GM18909 (cell line): Measurements from ENCODE around the gene USB1.
"Not testable (repeated sequence)": the region's sequence is repeated elsewhere in the genome, so short reads cannot be mapped to it uniquely, and the experiment has no call there.

ENCODE experiments used
- ATAC-seq: cut with Tn5 transposase; IDR thresholded peaks from one replicate; pipeline ENCODE4 v1.9.1; 2021; ENCODE audit warnings: mild to moderate bottlenecking; ENCODE audit not compliant: unreplicated experiment, poor library complexity

The USB1 gene

DNA sequence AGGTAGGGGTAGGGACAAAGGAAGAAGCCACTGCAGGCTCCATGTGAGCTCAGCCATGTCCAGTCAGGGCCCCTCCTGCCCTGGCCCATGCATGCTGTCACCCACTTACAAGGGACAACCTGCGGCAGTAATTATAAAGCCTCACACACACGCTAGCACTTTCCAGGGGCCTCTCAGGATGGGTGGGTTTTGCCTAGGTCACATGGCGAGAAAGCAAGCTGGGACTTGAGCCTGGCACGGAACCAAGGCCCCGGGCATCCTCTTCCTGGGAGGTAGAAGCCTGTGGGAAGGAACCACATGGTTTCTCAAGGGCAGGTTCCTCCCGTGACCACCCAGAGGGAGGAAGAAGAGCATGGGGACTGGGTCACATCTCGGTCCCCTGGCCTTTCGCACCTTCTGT, 7.8 kb upstream of the USB1 start:
- ATAC-seq = no peak

GRCh38 chr16:57993897-57994296, 7.3 kb upstream of the USB1 start:
- ATAC-seq = no peak

DNA sequence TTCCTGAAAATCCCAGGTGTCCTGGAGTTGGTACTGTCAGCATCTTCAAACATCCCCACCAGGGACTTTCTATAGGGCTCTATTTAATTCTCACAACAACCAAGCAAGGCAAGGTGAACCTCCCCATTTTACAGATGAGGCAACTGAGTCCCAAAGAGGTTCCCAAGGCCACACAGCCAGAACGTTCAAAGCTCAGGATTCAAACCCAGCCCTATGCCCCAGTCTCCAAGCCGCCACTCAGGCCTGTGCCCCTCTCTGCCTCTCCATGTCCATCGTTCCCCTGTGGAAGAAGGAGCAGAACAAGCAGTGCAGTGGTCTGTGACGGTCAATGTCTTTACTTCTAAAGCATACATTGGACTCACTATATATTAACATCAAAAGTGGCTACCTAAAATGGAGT, 6.8 kb upstream of the USB1 start:
- no peak for ATAC-seq

- peak; percentile 62 for ATAC-seq
These were observed 6.4 kb upstream of the USB1 start for GRCh38 chr16:57994778-57995177.

DNA sequence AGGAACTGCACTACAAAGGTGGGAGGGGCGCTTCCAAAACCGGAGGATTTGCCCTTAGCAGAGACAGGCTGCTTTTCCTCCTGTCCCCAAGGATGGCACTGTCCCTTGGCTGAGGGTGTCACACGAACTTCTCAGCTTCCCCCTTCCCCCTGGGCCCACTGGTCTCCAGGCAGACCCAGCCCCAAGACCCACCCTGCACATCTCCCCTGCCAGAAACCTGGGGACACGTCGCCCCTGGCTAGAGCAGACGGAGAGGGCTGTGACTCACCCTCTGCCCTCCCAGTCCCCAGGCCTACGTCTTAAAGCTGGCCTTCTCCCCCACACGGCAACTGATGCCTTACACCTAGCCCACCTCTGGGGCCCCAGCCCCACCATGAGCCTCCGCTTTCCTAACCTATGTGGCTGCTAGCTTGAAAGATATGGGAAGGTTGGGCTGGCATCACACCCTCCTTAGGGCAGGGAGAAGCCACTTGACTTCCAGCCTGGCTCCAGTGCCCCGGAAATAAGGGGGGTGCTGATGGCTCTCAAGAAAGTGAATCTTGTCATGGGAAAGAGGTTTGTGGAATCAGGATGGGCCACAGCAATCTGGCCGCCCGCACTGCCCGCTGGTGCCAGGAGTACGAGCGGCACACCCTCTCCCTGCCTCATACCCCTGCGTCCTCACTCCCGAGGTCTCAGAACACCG, 5.3 kb upstream of the USB1 start:
- ATAC-seq = no peak

- ATAC-seq = no peak
These were observed 4.6 kb upstream of the USB1 start for GRCh38 chr16:57996406-57997175.

DNA sequence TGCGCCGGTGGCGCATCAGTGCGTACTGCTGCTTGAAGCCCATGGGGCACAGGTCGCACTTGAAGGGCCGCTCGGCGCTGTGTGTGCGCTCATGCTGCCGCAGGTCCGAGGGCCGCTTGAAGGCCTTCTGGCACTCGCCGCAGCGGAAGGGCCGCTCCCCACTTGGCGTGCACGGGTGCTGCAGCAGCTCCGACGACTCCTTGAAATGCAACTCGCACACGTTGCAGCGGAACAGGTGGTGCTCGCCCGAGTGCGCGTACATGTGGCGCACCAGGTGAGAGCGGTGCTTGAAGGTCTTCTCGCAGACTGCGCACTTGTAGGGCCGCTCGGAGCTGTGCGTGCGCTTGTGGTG, 4.1 kb upstream of the USB1 start:
- no peak for ATAC-seq

DNA sequence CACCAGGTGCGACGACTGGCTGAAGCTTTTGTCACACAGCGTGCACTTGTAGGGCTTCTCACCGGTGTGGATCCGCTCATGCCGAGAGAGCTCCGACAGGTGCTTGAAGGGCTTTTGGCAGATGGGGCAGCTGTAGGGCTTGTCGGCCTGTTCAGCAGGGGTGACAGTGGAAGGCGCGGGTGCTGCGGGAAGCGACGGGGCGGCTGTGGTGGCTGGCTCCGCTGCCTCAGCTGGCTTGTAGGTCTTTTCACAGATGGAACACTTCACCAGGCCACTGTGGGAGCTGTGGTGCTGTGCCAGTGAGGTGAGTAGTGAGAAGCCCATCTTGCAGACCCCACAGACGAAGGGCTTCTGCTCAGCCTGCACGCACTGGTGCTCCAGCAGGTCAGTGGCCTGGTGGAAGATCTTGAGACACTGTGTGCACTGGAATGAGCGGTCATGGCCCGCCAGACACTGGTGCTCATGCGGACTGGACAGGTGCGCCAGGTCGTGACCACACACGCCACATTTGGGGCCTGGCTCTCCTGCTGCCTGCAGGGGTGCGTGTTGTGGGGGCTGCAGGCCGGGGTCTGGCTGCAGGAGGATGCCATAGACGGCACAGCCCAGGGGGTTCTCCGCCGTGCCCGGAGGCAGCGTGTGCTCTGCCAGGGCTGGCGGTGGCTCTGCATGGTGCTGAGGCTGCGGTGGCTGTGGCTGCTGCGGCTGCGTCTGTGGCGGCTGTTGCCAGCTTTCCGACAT, 3.5 kb upstream of the USB1 start:
- no peak for ATAC-seq

DNA sequence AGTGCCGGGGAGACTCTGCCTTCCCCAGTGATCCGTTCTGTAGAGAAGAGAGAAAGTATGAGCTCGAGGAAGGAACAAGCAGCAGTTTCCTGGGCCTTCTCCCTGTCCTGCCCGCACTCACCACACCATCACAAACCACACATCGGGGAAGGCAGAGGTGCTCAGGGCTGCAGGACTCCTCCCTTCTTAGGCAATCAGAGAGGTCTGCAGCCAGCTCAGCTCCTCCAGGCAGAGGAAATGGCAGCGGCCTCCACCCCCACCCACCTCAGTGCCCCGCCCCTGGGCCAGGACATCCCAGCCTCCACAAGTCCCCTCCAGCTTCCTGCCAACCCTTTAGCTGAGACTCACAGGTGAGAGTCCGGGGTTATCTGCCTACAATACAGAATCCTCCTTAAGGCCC, 2.7 kb upstream of the USB1 start:
- no peak for ATAC-seq

- no peak for ATAC-seq
These were observed 2.2 kb upstream of the USB1 start for GRCh38 chr16:57998992-57999365.

- no peak for ATAC-seq
These were observed 1.7 kb upstream of the USB1 start for GRCh38 chr16:57999366-57999970.

DNA sequence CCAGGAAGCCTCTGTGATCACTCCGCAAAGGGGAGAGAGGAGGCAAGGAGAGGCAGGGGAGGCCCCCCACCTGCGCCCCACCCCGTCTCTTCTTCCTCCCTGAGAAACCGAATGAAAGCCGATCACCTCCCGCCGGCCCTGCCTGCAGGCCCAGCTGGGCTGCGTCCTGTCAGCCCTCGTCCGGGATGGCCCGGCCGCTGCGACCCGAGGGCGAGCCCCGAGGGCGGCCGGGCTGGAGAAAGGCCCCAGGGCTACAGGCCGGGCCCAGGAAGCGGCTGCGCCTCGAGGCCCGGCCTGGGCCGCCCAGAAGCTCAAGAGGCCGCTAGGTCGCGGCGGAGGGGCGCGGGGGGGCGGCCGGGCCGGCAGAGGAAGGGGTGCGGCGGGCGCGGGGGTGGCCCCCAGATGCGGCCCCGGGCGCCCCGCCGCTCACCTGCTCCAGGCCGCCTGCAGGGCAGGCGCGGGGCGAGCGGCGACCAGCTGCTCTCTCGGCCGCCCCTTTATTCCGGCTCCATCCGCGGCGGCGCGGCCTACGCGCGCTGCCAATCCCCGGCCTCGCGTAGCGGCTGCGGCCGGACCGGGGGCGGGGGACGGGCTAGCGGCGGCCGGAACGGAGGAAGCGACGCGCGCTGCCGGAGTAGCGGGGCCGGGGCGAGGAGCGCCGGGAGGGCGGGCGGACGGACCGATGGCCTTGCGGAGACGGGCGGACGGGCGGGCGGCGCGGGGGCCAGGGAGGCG, 1.1 kb upstream of the USB1 start, which contains the start of gene ZNF319:
ZNF319 (minus strand) TSS at position 702 of the 735 bp plus-strand sequence. CDS start 2,407 bp downstream, outside the sequence.
- ATAC-seq = peak; percentile 25

DNA sequence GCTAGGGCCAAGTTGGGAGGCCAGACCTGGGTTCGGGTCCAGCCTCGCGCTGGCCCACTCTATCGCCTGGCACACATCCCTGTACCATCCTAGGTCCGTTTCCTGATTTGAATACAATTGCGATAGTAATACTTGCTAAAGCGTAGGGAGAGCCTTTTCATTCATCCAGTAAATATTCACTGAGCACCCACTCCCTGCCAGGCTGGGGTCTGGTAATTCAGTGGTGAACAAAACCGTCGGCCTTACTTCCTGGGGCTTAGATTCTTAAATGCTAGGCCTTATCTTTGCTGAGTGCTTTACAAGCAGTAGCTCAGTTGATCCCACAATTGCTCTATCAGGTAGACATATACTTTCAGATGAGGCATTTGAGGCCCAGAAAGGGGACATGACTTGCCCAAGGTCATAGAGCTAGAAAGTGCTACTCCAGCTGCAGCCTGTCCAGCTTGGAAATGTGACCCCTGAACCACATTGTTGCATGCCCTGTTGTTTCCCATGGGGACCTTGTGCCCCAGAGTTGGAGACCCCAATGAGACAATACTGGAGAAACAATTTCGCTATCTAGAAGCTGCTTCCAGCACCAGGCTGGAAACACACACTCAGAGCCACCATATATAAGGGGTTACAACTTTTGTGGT, 691 bp downstream of the USB1 start:
- no peak for ATAC-seq

- ATAC-seq = no peak
These were observed 1.2 kb downstream of the USB1 start for GRCh38 chr16:58002416-58002800.

- ATAC-seq = no peak
These were observed 1.7 kb downstream of the USB1 start for GRCh38 chr16:58002936-58003335.

- ATAC-seq = not testable (repeated sequence)
These were observed 3.5 kb downstream of the USB1 start for GRCh38 chr16:58004736-58005135.

GRCh38 chr16:58009856-58010416, 8.7 kb downstream of the USB1 start:
- no peak for ATAC-seq

DNA sequence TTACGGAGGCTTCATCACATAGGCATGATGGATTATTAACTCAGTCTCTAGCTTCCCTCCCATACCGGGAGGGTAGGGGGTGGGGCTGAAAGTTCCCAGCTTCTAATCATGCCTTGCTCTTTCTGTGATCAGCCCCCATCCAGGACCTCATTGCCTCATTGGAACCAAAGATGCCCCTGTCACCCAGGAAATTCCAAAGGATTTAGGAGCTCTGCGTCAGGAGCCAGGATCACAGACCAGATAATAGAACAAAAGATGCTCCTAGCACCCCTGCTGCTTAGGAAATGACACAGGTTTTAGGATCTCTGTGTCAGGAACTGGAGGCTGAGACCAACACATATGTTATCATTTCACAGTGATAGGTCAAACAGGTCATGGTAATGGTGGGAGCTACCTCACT, 9.7 kb downstream of the USB1 start:
- ATAC-seq = no peak

DNA sequence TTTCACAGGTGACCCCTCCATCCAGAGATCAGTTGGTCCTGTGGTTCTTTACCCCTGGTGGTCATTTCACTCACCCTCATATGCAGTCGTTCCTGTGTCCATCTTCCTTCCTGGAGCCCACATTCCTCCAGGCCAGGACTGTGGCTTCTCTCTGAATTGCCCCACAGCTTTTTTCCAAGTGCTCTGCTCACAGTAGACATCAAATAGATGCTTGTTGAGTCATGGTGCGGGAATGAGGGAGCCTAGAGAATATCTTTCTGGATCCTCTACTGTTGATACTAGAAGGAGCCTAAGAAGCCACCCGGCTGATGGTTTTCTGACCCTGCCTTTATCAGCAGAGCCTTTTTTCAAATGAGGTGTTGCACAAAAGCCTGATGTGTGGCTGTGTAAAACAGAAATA, 10.4 kb downstream of the USB1 start:
- ATAC-seq = no peak

GRCh38 chr16:58012481-58012880, 11.3 kb downstream of the USB1 start:
- no peak for ATAC-seq
